ENCODE results near the gene DNER. TPM values are rescaled to one million over a fixed set of nuclear protein-coding genes. Genes with fewer than 3 reads are reported as not detected.

Gene DNER
- polyA plus RNA-seq, 2 of the 4 experiments (the other 2 are of a cell fraction), result 0.34 to 4.2 TPM

DNA sequence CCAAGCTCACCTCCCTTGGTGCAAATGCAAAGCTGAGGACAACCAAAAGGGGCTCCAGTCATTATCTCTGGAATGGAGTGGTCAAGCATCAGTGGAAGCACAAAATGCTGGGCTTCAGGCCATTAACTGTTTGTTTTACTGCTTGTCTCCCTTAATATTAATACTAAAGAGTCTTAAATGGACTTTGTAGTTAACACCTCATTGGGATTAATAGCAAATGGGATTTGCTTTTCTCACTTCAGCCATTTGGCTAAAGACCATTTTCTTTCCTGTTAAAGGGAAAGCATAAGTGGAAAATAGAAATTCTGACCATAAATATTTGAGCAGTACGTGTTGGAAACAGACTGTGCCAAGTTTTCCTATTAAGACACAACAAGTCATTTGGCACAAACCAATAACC is 154.4 kb downstream of the DNER start:
- WGBS (ENCODE audit: missing lambda C conversion rate), result 7% methylated on average over 1 of the region's 1 CpG
- FAIRE-seq, result no peak
- H3K4me1 ChIP-seq, result no peaks in the 10 kb centered on the region
- POLR2A ChIA-PET, result no interaction called here
- no peak for ATAC-seq
- no peak overlapping the region for H3K4me3 ChIP-seq
- CTCF ChIA-PET, result no interaction called here
- no peak overlapping the region for H3K27ac ChIP-seq
- H3K4me2 ChIP-seq, result no peak overlapping the region
- no peaks in the 10 kb centered on the region for H3K9me3 ChIP-seq
- DNase-seq (ENCODE audit: low read depth in 1 of 2, low spot score in 1 of 2), result no peak
- TF ChIP-seq RARB (CRISPR knock-in tag; IDR thresholded peaks at IDR 0.05) (no peak), MYC (IDR thresholded peaks at IDR 0.05; ENCODE audit: borderline replicate concordance, low read length) (no peak), SMC3 (IDR thresholded peaks at IDR 0.05) (no peak), MAFK (IDR thresholded peaks at IDR 0.05; ENCODE audit: partially characterized antibody) (no peak), ZSCAN20 (CRISPR knock-in tag; IDR thresholded peaks at IDR 0.05) (no peak), CHD2 (IDR thresholded peaks at IDR 0.05; ENCODE audit: low read length, partially characterized antibody) (no peak), ZFP36 (IDR thresholded peaks at IDR 0.05; ENCODE audit: borderline replicate concordance, partially characterized antibody) (no peak), KDM5A (IDR thresholded peaks at IDR 0.05) (no peak), CEBPB (IDR thresholded peaks at IDR 0.05) (no peak), CBX8 (IDR thresholded peaks at IDR 0.05) (no peak), NPAS2 (CRISPR knock-in tag; IDR thresholded peaks at IDR 0.05; ENCODE audit: borderline replicate concordance) (no peak), RAD21 (conservative IDR thresholded peaks at IDR 0.05 in 1 of 2, IDR thresholded peaks at IDR 0.05 in 1 of 2) (no peak), E2F6 (IDR thresholded peaks at IDR 0.05; ENCODE audit: borderline replicate concordance, low read depth) (no peak), TFCP2L1 (CRISPR knock-in tag; IDR thresholded peaks at IDR 0.05) (no peak), JUNB (IDR thresholded peaks at IDR 0.05) (no peak), FOXS1 (CRISPR knock-in tag; IDR thresholded peaks at IDR 0.05) (no peak), POLR2A (IDR thresholded peaks at IDR 0.05; ENCODE audit: low read length) (no peak), EHMT2 (IDR thresholded peaks at IDR 0.05; ENCODE audit: low read depth) (no peak), ATOH8 (CRISPR knock-in tag; IDR thresholded peaks at IDR 0.05; ENCODE audit: low read depth) (no peak)
- TF ChIP-seq, protein P1, sequence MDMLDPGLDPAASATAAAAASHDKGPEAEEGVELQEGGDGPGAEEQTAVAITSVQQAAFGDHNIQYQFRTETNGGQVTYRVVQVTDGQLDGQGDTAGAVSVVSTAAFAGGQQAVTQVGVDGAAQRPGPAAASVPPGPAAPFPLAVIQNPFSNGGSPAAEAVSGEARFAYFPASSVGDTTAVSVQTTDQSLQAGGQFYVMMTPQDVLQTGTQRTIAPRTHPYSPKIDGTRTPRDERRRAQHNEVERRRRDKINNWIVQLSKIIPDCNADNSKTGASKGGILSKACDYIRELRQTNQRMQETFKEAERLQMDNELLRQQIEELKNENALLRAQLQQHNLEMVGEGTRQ (IDR thresholded peaks at IDR 0.05), result no peak

GRCh38 chr2:229553091-229553490 is 161.3 kb downstream of the DNER start:
- H3K4me1 ChIP-seq, result no peaks in the 10 kb centered on the region
- FAIRE-seq (no peak), ATAC-seq (no peak), DNase-seq (ENCODE audit: low read depth in 1 of 2, low spot score in 1 of 2) (no peak)
- H3K9me3 ChIP-seq, result no peaks in the 10 kb centered on the region
- H3K4me2 ChIP-seq, result no peak overlapping the region
- WGBS (ENCODE audit: missing lambda C conversion rate), result 38% methylated on average over 1 of the region's 1 CpG
- ChIA-PET CTCF (interaction anchor here (0.9 kb wide), 1 partner anchor 34 kb away, joined by 3 read pairs; no protein-coding TSS in a partner anchor), POLR2A (no interaction called here)
- no peak overlapping the region for H3K4me3 ChIP-seq
- TF ChIP-seq MAZ (IDR thresholded peaks at IDR 0.05; ENCODE audit: borderline replicate concordance, low read depth, low read length), result no peak
- no peak for TF ChIP-seq ZNF302 (CRISPR knock-in tag; IDR thresholded peaks at IDR 0.05)
- no peak for TF ChIP-seq JUNB (IDR thresholded peaks at IDR 0.05)
- TF ChIP-seq, protein P2, sequence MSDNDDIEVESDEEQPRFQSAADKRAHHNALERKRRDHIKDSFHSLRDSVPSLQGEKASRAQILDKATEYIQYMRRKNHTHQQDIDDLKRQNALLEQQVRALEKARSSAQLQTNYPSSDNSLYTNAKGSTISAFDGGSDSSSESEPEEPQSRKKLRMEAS (IDR thresholded peaks at IDR 0.05), result no peak
- no peak overlapping the region for H3K27ac ChIP-seq
